WERI-Rb-1 (cell line): ENCODE measurements around the gene WFDC12.
"Not testable (repeated sequence)": the region's sequence is repeated elsewhere in the genome, so short reads cannot be mapped to it uniquely, and the experiment has no call there.

Experiments used
- DNase-seq: peaks from one replicate; pipeline ENCODE4 v3.0.0-alpha.2; 2020
- H3K27ac ChIP-seq: fragments of 250-450 bp; sonication (Bioruptor Pico); 2 replicates; pipeline ENCODE4 v1.5.1; 2020; ENCODE audit warnings: mild to moderate bottlenecking, moderate library complexity
- H3K27me3 ChIP-seq: fragments of 250-450 bp; sonication (Bioruptor Pico); 2 replicates; pipeline ENCODE4 v1.5.1; 2021; ENCODE audit warnings: mild to moderate bottlenecking, low read depth, moderate library complexity; ENCODE audit not compliant: insufficient read depth, severe bottlenecking
- H3K36me3 ChIP-seq: fragments of 250-450 bp; sonication (Bioruptor Pico); 2 replicates; pipeline ENCODE4 v1.5.1; 2020; ENCODE audit warnings: mild to moderate bottlenecking, moderate library complexity
- H3K4me3 ChIP-seq: 2 replicates; pipeline ENCODE4 v1.5.1; 2011; ENCODE audit warnings: low read depth, mild to moderate bottlenecking, control low read depth, low read length
- H3K9me3 ChIP-seq: fragments of 250-450 bp; sonication (Bioruptor Pico); 2 replicates; pipeline ENCODE4 v1.5.1; 2021; ENCODE audit warnings: mild to moderate bottlenecking, moderate library complexity; ENCODE audit not compliant: severe bottlenecking
- CTCF ChIP-seq: IDR thresholded peaks from 2 replicates; pipeline ENCODE4 v1.5.1; 2011; ENCODE audit warnings: low read depth, mild to moderate bottlenecking, control low read depth, inconsistent platforms, low read length

WFDC12 gene

GRCh38 chr20:45124365-45124764 lies at the start of gene WFDC12:
TSS of gene WFDC12 (minus strand) at chr20:45124465. CDS start at chr20:45124447, 18 bp downstream.
- Histone ChIP-seq H3K9me3 (no peaks in the 10 kb centered on the region), H3K36me3 (no peaks in the 10 kb centered on the region), H3K4me3 (no peak within 1 kb of the TSS), H3K27me3 (no peaks in the 10 kb centered on the region), H3K27ac (no peak within 1 kb of the TSS)
- TF ChIP-seq CTCF, result no peak
- no peak for DNase-seq

GRCh38 chr20:45173522-45173921 lies 49.3 kb upstream of the WFDC12 start:
- H3K9me3 ChIP-seq, result no peaks in the 10 kb centered on the region
- no peak overlapping the region for H3K27ac ChIP-seq
- no peak for DNase-seq
- no peaks in the 10 kb centered on the region for H3K36me3 ChIP-seq
- H3K27me3 ChIP-seq, result no peaks in the 10 kb centered on the region
- no peak for TF ChIP-seq CTCF
- no peak overlapping the region for H3K4me3 ChIP-seq

- Histone ChIP-seq H3K36me3 (no peaks in the 10 kb centered on the region), H3K9me3 (peaks cover 8% of the 10 kb centered on the region), H3K4me3 (no peak overlapping the region), H3K27ac (no peak overlapping the region), H3K27me3 (no peaks in the 10 kb centered on the region)
- TF ChIP-seq CTCF, result no peak
- no peak for DNase-seq
Observed at GRCh38 chr20:45164906-45165305, 40.6 kb upstream of the WFDC12 start.

- TF ChIP-seq CTCF, result no peak
- DNase-seq, result no peak
- H3K36me3 ChIP-seq, result no peaks in the 10 kb centered on the region
- H3K4me3 ChIP-seq, result no peak overlapping the region
- peaks cover 8% of the 10 kb centered on the region for H3K9me3 ChIP-seq
- H3K27ac ChIP-seq, result no peak overlapping the region
- no peaks in the 10 kb centered on the region for H3K27me3 ChIP-seq
Observed at GRCh38 chr20:45163083-45163803, 39.0 kb upstream of the WFDC12 start.

GRCh38 chr20:45157962-45158361 lies 33.7 kb upstream of the WFDC12 start:
- no peak overlapping the region for H3K4me3 ChIP-seq
- no peaks in the 10 kb centered on the region for H3K27me3 ChIP-seq
- TF ChIP-seq CTCF, result no peak
- no peaks in the 10 kb centered on the region for H3K36me3 ChIP-seq
- no peak overlapping the region for H3K27ac ChIP-seq
- H3K9me3 ChIP-seq, result peaks cover 3% of the 10 kb centered on the region
- DNase-seq, result no peak

GRCh38 chr20:45156713-45157112 lies 32.4 kb upstream of the WFDC12 start:
- DNase-seq, result no peak
- Histone ChIP-seq H3K27me3 (no peaks in the 10 kb centered on the region), H3K36me3 (no peaks in the 10 kb centered on the region), H3K27ac (no peak overlapping the region), H3K9me3 (peaks cover 3% of the 10 kb centered on the region), H3K4me3 (no peak overlapping the region)
- no peak for TF ChIP-seq CTCF

GRCh38 chr20:45154794-45155193 lies 30.5 kb upstream of the WFDC12 start:
- not testable (repeated sequence) for H3K4me3 ChIP-seq, H3K27me3 ChIP-seq, H3K36me3 ChIP-seq, DNase-seq, H3K9me3 ChIP-seq, H3K27ac ChIP-seq
